Measurements from ENCODE around the gene LINC00305. TPM values are rescaled to one million over a fixed set of nuclear protein-coding genes. Genes with fewer than 3 reads are reported as not detected.

LINC00305 gene
- polyA plus RNA-seq, 4 donors, result 1.4 to 7.0 (median 3.8) TPM

- DNase-seq (ENCODE audit: low read depth in 4 of 4, low spot score in 3 of 4), result no peak
These were observed 32.2 kb downstream of the LINC00305 start for GRCh38 chr18:64116571-64117175.

GRCh38 chr18:64115881-64116280 is 33.0 kb downstream of the LINC00305 start:
- no peak for DNase-seq (ENCODE audit: low read depth in 4 of 4, low spot score in 3 of 4)

- DNase-seq (ENCODE audit: low read depth in 4 of 4, low spot score in 3 of 4), result no peak
These were observed 36.9 kb downstream of the LINC00305 start for GRCh38 chr18:64111950-64112349.

- DNase-seq (ENCODE audit: low read depth in 4 of 4, low spot score in 3 of 4), result no peak
These were observed 38.0 kb downstream of the LINC00305 start for GRCh38 chr18:64110692-64111480.

GRCh38 chr18:64103986-64104385 is 44.9 kb downstream of the LINC00305 start:
- no peak for DNase-seq (ENCODE audit: low read depth in 4 of 4, low spot score in 3 of 4)

- peak in 3 of 4 donors; percentile 21 to 41 (median 32) for DNase-seq (ENCODE audit: low read depth in 4 of 4, low spot score in 3 of 4)
These were observed 48.6 kb downstream of the LINC00305 start for GRCh38 chr18:64100116-64100922.

DNA sequence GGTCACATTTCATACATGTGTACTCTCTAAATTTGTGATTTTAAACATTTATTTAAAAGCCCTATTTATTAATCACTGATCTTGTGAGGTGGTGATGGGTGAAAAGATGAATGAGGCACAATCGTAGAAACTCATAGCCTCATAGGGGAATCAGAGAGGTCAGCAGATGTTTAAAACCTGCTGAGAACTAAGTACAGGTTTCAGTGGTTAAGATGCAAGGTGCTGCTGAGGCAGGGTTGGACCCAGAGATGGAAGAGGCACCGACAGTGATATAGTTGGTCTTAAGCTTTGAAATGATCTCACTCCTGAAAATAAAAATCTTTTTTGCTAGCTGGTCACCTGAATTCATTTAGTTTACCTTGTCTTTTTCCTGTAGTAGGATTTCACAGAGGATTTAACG is 49.6 kb downstream of the LINC00305 start:
- DNase-seq (ENCODE audit: low read depth in 4 of 4, low spot score in 3 of 4), result no peak

DNA sequence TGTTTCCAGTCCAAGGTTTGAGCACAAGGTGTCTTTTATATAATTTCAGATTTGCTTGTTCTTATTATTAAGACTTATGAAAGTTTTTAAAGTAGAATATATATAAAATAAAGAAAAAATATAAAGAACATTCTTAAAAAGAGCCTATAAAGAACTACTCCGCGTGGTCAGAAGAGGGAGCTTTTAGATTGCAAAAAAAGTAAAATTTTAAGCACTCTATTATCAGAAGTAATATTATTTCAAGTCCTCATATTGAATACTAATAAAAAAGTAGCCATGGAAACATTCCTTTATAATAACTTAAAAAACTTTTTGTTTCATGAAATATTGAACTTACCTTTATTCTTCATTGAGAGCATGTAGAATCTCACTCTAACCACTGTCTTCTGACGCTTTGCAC is 51.4 kb downstream of the LINC00305 start:
- no peak for DNase-seq (ENCODE audit: low read depth in 4 of 4, low spot score in 3 of 4)

- no peak for DNase-seq (ENCODE audit: low read depth in 4 of 4, low spot score in 3 of 4)
These were observed 53.8 kb downstream of the LINC00305 start for GRCh38 chr18:64095056-64095455.

DNA sequence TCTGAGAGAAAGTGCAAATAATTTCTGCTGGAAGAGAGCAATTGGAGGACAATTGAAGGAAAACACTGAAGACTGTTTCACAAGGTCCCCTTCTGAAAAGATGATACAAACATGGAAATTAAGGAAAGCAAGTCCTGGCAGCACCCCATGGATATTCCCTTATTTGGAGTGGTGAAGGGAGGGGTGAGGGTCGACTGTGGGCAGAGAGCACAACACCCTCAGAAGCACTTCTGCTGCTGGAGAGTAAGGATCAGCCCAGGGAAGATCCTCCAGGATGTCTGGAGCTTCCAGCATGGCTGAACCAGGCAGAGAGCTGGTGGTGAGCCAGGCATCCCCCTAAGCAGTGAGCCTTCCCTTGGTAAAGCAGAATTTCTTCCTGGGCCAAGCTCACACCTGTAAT is 54.7 kb downstream of the LINC00305 start:
- no peak for DNase-seq (ENCODE audit: low read depth in 4 of 4, low spot score in 3 of 4)

DNA sequence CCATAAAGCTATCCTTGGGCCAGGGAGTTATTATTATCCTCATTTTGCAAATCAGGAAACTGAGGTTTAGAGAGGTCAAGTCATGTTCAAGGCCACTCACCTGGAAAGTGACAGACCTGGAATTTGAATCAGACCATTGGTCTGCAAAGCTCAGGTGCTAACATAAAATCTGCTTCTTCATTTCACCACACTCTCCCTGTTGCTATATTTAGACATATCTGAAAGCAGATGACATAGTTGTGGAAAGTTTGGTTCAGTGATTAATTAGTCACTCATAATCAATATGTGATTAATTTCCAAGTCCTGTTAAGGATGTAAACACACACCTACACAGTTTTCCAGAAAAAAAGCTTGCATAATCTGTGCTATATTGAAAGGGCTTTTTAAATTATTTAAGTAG is 57.4 kb downstream of the LINC00305 start:
- no peak for DNase-seq (ENCODE audit: low read depth in 4 of 4, low spot score in 3 of 4)

DNA sequence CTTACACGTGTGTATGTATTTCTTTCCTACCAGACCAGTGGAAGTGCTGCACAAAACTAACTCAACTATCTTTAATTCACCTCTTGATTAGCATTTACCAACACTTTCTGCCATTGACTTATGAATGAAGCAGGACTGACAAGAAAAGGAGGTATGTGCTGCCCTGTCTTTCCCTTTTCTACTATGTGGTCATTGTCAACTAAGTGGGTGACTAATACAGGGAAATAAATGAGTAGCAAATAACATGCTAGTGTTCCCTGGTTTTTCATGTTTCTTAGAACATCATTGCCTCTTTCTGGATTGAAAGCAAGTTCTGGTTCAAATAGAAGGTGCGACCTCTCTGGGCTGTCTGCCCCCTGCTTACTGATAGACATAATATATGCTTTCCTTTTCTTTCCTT is 58.0 kb downstream of the LINC00305 start:
- DNase-seq (ENCODE audit: low read depth in 4 of 4, low spot score in 3 of 4), result no peak

DNA sequence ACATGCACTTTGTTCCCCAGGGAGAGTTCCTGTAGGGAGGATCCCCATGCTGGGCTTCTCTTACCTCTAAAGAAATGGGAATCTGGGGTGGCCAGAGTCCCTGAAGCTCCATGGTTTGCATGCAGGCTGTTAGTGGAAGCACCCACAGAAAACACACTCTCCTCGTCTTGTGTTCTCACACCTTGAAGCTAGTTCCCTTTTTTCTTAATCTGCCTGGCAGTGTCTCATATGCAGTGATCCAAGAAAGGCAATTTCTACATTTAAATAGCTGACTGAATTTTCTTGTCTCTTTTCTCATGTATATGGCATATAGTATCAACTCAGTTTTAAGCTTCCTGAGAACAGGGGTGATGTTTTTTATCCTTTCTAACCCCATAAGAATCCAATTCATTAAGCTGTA is 65.0 kb downstream of the LINC00305 start:
- DNase-seq (ENCODE audit: low read depth in 4 of 4, low spot score in 3 of 4), result no peak

DNA sequence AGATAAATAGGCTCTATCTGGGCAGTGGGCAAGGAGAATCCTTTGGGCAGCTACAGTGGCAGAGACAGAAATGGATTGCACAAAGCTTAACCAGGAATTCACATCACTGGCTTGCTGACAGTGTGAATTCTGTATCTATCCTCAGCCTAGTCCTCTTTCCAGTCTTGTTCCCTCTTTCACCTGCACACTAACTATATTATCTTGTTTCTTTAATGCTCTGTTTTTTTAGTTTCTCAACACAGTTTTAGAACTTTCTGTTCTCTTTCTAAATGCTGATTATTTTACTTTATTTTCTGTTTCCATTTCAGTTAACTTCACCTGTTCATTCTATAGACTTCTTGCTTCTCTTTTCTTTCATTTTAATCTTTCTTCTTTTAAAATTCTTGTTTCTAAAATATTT is 66.4 kb downstream of the LINC00305 start:
- no peak for DNase-seq (ENCODE audit: low read depth in 4 of 4, low spot score in 3 of 4)

DNA sequence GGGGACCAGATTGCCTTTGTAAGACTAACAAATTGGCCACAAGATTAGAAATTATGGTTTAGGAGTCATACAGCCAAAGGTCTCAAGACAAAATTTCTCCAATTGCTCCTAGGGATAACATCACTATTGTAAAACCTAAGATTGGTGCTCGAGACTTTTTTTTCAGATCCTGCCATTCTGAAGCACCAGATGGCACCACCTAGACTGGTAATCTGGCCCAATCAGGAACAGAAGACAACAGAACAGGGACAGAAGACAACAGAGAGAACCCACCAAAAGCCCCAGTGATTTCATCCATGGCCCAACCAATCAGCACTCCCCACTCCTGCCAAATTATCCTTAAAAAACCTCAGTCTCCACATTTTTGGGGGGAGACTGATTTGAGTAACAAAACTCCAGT is 66.8 kb downstream of the LINC00305 start:
- no peak for DNase-seq (ENCODE audit: low read depth in 4 of 4, low spot score in 3 of 4)

GRCh38 chr18:64073971-64074370 is 74.9 kb downstream of the LINC00305 start:
- no peak for DNase-seq (ENCODE audit: low read depth in 4 of 4, low spot score in 3 of 4)

- DNase-seq (ENCODE audit: low read depth in 4 of 4, low spot score in 3 of 4), result no peak
These were observed 93.9 kb downstream of the LINC00305 start for GRCh38 chr18:64055019-64055418.

DNA sequence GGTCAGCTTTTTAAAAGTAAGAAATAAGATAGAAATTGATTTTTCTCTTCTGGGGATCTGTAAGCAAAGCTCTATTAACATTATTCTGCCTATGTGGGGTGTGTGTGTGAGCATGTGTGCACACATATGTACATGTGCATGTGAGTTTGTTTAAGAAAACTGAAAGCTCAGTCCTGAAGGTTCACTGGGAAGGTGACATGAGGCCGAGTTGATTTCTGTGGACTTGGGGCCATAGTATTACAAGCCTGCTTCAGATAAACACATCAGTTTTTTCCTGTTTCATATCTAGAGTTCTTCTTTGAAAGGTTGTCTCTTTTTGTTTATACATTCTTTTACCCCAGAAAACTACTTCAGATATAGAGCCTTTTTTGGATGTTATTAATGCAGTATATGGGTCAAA is 95.6 kb downstream of the LINC00305 start:
- DNase-seq (ENCODE audit: low read depth in 4 of 4, low spot score in 3 of 4), result no peak

DNA sequence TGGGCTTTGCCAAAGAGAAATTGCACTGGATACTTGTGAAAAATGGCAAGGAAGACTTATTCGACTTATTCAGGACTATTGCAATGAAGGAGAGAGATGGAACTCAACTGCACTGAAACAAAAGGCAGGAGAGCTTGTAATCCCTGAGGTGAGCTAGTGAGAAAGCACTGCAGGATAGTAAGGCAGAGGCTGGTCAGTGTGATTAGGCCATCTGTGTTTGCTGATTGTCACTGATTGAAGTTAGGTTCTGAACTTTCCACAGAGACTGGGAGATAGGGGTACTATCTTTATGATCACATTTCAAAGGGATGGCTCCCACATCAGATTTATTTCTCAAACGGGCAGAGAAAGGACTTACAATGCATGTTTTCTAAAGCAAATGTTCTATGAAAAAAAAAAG is 96.1 kb downstream of the LINC00305 start:
- DNase-seq (ENCODE audit: low read depth in 4 of 4, low spot score in 3 of 4), result no peak

DNA sequence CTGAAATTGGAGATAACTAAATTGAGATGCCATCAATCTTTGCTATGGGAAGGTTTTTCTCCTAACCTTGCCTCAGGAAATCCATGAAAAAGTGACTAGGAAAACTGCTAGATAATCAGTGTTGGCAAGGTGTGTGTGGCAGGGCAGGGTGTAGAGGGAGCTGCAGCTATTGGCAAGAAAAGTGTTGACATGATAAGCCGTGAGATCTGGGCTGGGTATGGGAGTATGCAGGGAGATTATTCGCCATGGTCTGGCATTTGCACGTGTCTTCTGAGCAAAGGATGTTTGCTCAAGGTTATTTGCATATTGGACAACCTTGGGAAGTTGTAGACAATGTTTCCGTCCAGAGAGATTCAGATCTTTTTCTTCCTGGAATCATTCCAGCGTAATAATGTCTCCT is 104.3 kb downstream of the LINC00305 start:
- DNase-seq (ENCODE audit: low read depth in 4 of 4, low spot score in 3 of 4), result no peak

GRCh38 chr18:64042728-64043358 is 106.0 kb downstream of the LINC00305 start:
- DNase-seq (ENCODE audit: low read depth in 4 of 4, low spot score in 3 of 4), result no peak

Data from left renal pelvis (tissue), 4 donors.